Measurements from ENCODE around the gene OLFM2.

The OLFM2 gene

DNA sequence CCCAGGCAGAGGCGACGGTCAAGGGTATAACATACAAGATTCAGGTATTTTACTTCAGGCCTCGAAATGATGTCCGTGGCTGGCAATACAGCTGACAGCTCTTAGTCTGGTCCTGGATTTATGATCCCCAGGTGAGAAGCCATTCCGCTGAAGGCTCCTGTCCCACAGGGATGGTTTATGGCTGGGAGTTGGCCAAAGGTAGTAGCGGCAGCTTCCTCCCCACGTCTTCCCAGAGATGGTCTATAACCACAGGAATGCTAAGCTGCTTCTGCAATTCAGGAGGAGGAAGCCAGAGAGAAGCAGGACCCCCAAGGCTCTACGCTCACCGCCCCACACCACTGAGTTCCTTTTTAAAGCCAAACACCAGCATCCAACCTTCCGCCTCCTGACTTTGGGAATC, 27.1 kb downstream of the OLFM2 start:
- Mint-ChIP-seq H3K4me1 (no peaks in the 10 kb centered on the region), H3K27ac (no peak overlapping the region), H3K4me3 (no peak overlapping the region), H3K27me3 (peaks cover 32 to 41% of the 10 kb centered on the region in 2 donors), H3K9me3 (peaks cover 0 to 3% of the 10 kb centered on the region in 2 donors), H3K36me3 (peaks cover 0 to 1% of the 10 kb centered on the region in 2 donors)
- DNase-seq (no peak), ATAC-seq (replicated peaks) (no peak)

DNA sequence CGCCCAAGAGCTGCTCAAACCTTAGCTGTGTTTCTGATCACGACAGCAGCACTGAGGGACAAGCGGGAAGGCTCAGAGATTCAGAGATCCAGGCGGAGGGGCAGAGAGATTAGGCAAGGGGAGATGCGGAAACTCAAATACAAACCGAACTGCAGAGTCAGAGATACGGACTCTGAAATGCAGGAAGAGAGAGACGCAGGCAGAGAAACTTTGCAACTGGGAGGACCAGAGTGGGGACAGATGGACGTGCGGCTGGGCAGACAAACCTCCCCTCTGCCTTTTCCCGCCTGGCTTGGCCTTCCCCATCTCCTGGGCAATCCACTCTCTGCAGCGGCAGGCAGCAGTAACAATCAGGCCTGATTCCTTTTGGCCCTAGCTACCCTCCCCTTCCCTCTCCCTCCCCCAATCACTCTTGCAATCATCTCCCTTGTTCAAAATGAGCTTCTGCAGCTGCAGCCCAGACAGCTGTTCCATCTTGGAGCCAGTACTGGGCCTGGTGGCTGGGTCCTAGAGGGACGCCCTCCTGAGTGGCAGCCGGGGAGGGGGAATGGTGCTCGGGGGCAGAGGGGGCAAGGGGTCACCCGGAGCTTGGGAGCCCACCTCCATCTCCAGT, 29.7 kb downstream of the OLFM2 start:
- Mint-ChIP-seq H3K36me3 (peaks cover 0 to 1% of the 10 kb centered on the region in 2 donors), H3K27ac (no peak overlapping the region), H3K4me1 (no peaks in the 10 kb centered on the region), H3K4me3 (no peak overlapping the region), H3K27me3 (peaks cover 44 to 52% of the 10 kb centered on the region in 2 donors), H3K9me3 (peaks cover 0 to 3% of the 10 kb centered on the region in 2 donors)
- DNase-seq (no peak), ATAC-seq (replicated peaks) (no peak)

DNA sequence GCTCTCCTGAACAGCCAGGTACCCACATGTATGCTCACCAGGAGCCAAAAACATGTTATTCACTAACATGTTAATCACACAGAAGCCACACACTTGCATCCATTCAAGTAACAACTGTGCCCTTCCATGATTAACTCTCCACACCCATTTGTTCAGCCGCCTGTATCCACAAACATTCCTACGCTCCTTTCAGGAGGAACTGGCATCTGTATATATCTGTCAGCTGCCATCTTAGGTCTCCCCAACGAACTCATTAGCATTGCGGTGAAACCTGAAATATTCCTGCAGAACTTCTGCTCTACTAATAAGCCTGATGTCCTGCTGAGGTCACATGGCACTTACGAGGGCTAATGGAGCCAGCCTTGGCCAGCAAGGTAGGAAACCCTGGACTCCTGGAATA, 33.0 kb downstream of the OLFM2 start:
- Mint-ChIP-seq H3K4me1 (no peaks in the 10 kb centered on the region), H3K9me3 (peaks cover 0 to 3% of the 10 kb centered on the region in 2 donors), H3K36me3 (no peaks in the 10 kb centered on the region), H3K27ac (no peak overlapping the region), H3K4me3 (no peak overlapping the region), H3K27me3 (peaks cover 60 to 61% of the 10 kb centered on the region in 2 donors)
- ATAC-seq (replicated peaks) (no peak), DNase-seq (no peak)

DNA sequence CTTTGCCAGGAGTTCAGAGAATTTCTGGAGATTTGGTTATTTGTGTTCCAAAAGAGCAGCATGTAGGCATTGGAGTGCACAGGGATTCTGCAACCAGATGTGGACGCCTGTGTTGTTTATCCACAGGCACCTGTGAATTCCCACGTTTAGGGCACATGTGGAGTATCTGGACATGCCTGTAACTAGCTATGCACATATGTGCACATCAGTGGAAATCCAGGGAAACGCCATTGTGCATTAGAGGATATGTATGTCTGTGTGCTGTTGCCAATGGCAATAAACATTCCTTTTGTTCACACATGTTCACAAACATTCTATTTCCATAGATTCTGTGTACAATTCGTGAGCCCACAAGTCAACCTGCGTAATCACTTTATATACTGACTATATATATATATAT, 34.7 kb downstream of the OLFM2 start:
- H3K27ac Mint-ChIP-seq: no peak overlapping the region
- no peaks in the 10 kb centered on the region for H3K9me3 Mint-ChIP-seq
- no peaks in the 10 kb centered on the region for H3K4me1 Mint-ChIP-seq
- no peaks in the 10 kb centered on the region for H3K36me3 Mint-ChIP-seq
- H3K4me3 Mint-ChIP-seq: no peak overlapping the region
- ATAC-seq (replicated peaks) (no peak), DNase-seq (no peak)
- peaks cover 52 to 56% of the 10 kb centered on the region in 2 donors for H3K27me3 Mint-ChIP-seq

DNA sequence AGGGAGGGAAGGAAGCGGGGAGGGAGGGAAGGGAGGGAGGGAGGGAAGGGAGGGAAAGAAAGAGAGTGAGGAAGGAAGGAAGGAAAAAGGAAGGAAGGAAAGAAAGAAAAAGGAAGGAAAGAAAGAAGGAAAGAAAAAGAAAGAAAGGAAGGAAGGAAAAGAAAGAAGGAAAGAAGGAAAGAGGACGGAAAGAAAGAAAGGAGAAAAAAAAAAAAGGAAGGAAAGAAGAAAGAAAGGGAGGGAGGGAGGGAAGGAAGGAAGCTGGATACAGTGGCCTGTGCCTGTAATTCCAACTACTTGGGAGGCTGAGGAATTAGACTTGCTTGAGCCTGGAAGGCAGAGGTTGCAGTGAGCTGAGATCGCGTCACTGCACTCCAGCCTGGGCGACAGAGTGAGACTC, 35.3 kb downstream of the OLFM2 start:
- peaks cover 53 to 56% of the 10 kb centered on the region in 2 donors for H3K27me3 Mint-ChIP-seq
- H3K9me3 Mint-ChIP-seq: no peaks in the 10 kb centered on the region
- no peaks in the 10 kb centered on the region for H3K36me3 Mint-ChIP-seq
- H3K4me1 Mint-ChIP-seq: no peaks in the 10 kb centered on the region
- DNase-seq: no peak
- H3K4me3 Mint-ChIP-seq: no peak overlapping the region
- H3K27ac Mint-ChIP-seq: peak overlapping the region; percentile 6
- ATAC-seq (replicated peaks): no peak

DNA sequence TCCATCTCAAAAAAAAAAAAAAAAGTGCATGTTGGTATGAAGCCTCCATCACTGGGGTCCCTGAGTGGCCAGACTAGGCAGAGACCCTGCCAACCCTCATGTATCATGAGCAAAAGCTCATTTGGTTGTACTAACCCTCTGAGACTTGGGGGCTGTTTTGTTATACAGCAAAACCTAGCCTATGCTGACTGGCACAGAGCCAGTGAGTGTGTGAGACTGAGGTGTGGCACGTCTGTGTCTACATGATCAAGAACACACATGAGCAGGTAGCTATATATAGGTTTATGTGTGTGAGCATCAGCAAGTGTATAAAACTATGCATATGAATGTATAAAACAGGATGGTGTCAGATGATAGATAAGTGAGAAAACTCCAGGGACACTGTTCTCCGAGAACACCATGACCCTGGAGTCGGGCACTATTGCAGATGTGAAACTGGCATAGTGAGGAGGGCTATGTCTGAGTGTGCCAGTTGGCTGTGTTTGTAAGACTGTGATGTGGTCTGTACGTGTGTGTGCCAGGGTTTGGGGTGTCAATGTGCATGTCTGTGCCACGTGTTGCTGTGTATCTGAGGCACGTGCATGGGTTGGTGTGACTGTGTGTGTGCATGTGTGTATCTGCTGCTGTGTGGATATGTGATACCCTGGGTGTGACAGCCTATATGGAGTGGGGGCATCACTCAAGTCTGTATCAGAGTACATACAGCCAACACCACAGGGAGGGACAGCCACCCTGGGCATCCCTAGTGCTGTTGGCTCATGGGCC, 44.5 kb downstream of the OLFM2 start:
- no peak for ATAC-seq (replicated peaks)
- Mint-ChIP-seq H3K4me1 (no peaks in the 10 kb centered on the region), H3K4me3 (no peak overlapping the region), H3K9me3 (no peaks in the 10 kb centered on the region), H3K27me3 (peaks cover 36 to 42% of the 10 kb centered on the region in 2 donors), H3K36me3 (no peaks in the 10 kb centered on the region), H3K27ac (no peak overlapping the region)
- DNase-seq: no peak

DNA sequence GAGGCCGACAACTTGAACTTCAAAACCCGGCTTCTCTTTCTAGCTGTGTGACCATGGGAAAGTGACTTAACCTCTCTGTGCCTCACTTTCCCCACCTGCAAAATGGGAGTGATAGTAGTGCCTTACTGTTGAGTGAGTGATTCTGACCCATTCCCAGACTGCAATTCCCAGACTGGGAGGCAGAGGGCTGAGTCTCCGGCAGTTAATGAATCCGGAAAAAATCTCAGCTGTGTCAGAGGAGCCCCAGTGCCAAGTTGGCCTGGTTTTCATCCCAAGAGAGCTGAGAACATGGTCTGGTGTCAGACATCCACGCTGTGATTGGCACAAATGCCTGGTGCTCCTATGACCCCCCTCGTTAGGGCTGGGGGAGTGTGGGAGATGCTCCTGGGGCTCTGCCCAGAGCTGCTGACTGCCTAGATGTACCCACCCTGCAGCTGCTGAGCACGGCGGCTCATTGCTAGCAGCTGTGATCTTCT, 51.2 kb downstream of the OLFM2 start:
- ATAC-seq (replicated peaks) (no peak), DNase-seq (no peak)
- Mint-ChIP-seq H3K36me3 (no peaks in the 10 kb centered on the region), H3K4me1 (no peaks in the 10 kb centered on the region), H3K9me3 (no peaks in the 10 kb centered on the region), H3K27ac (no peak overlapping the region), H3K27me3 (peaks cover 36 to 42% of the 10 kb centered on the region in 2 donors), H3K4me3 (no peak overlapping the region)

DNA sequence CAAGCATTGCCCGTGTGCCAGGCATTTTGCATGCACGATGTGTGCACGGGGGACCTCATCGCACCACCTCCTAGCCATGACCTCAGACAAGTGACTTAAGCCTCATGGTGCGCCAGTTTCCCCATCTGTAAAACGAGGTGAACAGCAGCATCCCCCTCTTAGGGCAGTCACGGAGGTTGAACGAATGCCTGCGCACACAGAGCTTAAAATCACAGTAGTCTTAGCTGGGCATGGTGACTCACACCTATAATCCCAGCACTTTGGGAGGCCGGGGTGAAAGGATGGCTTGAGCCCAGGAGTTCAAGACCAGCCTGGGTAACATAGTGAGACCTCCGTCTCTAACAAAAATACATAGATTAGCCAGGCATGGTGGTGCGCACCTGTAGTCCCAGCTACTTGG, 52.6 kb downstream of the OLFM2 start:
- no peaks in the 10 kb centered on the region for H3K36me3 Mint-ChIP-seq
- ATAC-seq (replicated peaks) (no peak), DNase-seq (no peak)
- no peaks in the 10 kb centered on the region for H3K4me1 Mint-ChIP-seq
- H3K4me3 Mint-ChIP-seq: no peak overlapping the region
- H3K27me3 Mint-ChIP-seq: peaks cover 28 to 31% of the 10 kb centered on the region in 2 donors
- H3K27ac Mint-ChIP-seq: no peak overlapping the region
- H3K9me3 Mint-ChIP-seq: no peaks in the 10 kb centered on the region

DNA sequence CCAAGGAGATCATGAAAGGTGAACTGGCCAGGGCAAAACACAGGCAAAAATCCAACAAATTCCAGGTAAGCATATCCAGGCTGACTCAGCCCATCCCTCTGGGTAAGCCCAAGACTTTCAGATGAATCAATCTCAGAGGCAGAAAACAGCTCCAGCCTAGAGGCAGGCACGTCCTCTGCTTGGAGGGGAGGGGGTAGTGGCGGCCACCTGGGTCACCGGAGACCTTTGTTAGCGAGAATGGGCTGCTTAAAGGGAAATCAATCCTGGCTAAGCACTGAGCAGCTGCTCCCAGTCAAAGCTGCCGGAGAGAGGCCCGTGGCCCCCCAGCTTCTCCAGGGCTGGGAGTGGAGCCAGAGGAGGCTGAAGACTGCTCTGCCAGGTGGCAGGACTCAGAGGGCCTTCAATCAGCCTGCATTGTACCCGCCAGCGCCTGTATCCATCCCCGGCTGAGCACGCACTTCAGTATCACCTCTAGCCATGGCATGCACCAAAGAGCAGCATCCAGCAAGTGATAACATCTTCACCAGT, 53.0 kb downstream of the OLFM2 start:
- no peak for DNase-seq
- no peak for ATAC-seq (replicated peaks)
- peaks cover 2 to 5% of the 10 kb centered on the region in 2 donors for H3K4me1 Mint-ChIP-seq

DNA sequence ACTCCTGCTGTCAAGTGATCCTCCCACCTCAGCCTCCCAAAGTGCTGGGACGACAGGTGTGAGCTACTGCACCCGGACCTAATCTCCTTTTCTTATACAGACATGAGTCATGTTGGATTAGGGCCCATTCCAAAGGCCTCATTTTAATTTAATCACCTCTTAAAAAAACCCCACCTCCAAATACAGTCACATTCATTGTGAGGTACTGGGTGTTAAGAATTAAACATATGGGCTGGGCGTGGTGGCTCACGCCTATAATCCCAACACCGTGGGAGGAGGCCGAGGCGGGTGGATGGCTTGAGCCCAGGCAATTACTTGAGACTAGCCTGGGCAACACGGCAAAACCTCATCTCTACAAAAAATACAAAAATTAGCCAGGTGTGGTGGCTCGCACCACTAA, 54.6 kb downstream of the OLFM2 start:
- Mint-ChIP-seq H3K9me3 (no peaks in the 10 kb centered on the region), H3K27ac (no peak overlapping the region), H3K27me3 (peaks cover 14 to 17% of the 10 kb centered on the region in 2 donors), H3K4me1 (peaks cover 2 to 5% of the 10 kb centered on the region in 2 donors), H3K36me3 (no peaks in the 10 kb centered on the region), H3K4me3 (no peak overlapping the region)
- ATAC-seq (replicated peaks) (no peak), DNase-seq (no peak)

More for the DNA sequence above, 53.0 kb downstream of the OLFM2 start:
- Mint-ChIP-seq H3K4me3 (no peak overlapping the region), H3K9me3 (no peaks in the 10 kb centered on the region), H3K36me3 (no peaks in the 10 kb centered on the region), H3K27me3 (peaks cover 28 to 31% of the 10 kb centered on the region in 2 donors), H3K27ac (no peak overlapping the region)

DNA sequence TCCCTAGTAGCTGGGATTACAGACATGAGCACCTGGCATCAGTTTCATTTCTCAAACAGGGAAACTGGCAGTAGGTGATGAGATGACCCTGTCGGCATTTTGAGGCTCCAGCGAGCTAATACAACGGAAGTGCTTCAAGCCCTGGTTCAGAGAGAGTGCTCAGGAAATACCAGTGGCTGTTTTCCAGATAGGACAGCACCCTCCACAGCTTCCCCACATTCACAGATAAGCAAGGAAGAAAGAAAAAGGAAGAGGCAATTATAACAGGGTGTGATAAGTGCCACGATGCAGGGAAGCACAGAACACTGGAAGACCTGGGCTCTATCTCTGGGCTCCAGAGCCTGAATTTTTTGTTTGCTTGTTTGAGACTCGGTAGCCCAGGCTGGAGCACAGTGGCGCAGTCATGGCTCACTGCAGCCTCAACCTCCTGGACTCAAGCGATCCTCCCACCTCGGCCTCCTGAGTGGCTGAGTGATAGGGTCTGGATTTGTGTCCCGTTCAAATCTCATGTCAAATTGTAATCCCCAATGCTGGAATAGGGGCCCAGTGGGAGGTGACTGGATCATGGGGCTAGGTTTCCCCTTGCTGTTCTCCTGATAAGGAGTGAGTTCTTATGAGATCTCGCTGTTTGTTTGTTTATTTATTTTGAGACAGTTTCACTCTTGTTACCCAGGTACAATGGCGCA, 57.7 kb downstream of the OLFM2 start:
- no peak overlapping the region for H3K27ac Mint-ChIP-seq
- no peaks in the 10 kb centered on the region for H3K36me3 Mint-ChIP-seq
- peaks cover 17 to 20% of the 10 kb centered on the region in 2 donors for H3K27me3 Mint-ChIP-seq
- H3K4me1 Mint-ChIP-seq: peaks cover 2 to 5% of the 10 kb centered on the region in 2 donors
- DNase-seq (no peak), ATAC-seq (replicated peaks) (no peak)
- no peaks in the 10 kb centered on the region for H3K9me3 Mint-ChIP-seq
- H3K4me3 Mint-ChIP-seq: no peak overlapping the region

DNA sequence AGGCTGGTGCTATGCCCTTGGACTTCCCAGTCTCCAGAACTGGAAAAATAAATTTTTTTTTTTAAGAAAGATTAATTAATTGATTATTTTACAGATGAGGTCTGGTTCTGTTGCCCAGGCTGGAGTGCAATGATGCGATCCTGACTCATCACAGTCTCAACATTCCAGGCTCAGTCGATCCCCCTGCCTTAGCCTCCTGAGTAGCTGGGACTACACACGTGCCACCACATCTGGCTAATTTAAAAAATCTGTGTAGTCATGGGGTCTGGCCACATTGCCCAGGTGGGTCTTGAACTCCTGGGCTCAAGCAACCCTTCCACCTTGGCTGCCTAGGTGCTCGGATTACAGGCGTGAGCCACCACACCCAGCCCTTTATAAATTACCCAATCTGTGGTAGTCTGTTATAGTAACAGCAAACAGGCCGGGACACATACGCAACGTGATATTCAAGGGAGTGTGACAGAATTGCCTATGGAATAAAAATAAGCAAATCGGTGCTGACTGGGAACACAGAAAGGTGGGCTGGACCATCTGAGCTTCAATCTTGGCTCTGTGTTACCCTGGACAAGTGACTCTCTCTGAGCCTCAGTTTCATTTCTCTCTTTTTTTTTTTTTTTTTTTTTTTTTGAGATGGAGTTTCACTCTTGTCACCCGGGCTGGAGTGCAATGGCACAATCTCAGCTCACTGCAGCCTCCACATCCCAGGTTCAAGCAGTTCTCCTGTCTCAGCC, 58.4 kb downstream of the OLFM2 start:
- DNase-seq: no peak
- no peak overlapping the region for H3K4me3 Mint-ChIP-seq
- ATAC-seq (replicated peaks): peak in 1 of 2 donors; percentile 45
- peaks cover 2 to 5% of the 10 kb centered on the region in 2 donors for H3K4me1 Mint-ChIP-seq
- peaks cover 15 to 16% of the 10 kb centered on the region in 2 donors for H3K27me3 Mint-ChIP-seq
- H3K36me3 Mint-ChIP-seq: no peaks in the 10 kb centered on the region
- H3K9me3 Mint-ChIP-seq: no peaks in the 10 kb centered on the region
- no peak overlapping the region for H3K27ac Mint-ChIP-seq

DNA sequence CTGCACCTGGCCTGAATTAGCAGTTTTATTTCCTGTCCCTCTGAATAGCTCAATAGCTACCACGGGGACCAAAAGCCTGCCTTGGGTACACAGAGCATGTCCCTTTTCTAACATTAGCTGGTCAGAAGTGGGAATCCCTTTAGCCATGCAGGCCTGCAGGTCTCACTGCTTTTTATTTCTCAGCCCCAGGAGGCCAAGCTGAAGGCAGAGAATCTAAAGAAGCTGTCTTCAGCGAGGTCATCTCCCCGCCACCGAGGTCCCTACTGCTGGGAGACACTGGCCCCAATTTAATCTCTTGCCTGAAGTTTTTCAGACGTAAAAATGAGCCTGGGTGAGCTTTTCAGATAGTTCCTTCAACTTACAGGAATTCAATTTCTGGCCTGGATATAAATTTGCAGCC, 60.5 kb downstream of the OLFM2 start:
- H3K27ac Mint-ChIP-seq: no peak overlapping the region
- peaks cover 2 to 5% of the 10 kb centered on the region in 2 donors for H3K4me1 Mint-ChIP-seq
- H3K9me3 Mint-ChIP-seq: no peaks in the 10 kb centered on the region
- H3K27me3 Mint-ChIP-seq: peaks cover 15 to 22% of the 10 kb centered on the region in 2 donors
- ATAC-seq (replicated peaks) (no peak), DNase-seq (no peak)
- H3K4me3 Mint-ChIP-seq: no peak overlapping the region
- no peaks in the 10 kb centered on the region for H3K36me3 Mint-ChIP-seq
